ENCODE data around the gene SNUPN.

GRCh38 chr15:75663931-75664421 lies 38.5 kb upstream of the SNUPN start:
- TF ChIP-seq POLR2AphosphoS5 (IDR thresholded peaks at IDR 0.05; ENCODE audit: low read depth, low read length) (no peak), POLR2A (IDR thresholded peaks at IDR 0.05; ENCODE audit: low read depth, low read length) (no peak), TAF1 (IDR thresholded peaks at IDR 0.05; ENCODE audit: borderline replicate concordance, low read depth, low read length) (no peak)
